AG04450 (cell line): ENCODE results near the gene DUOXA1. TPM values are rescaled to one million over a fixed set of nuclear protein-coding genes. Genes with fewer than 3 reads are reported as not detected.

Source experiments
- CTCF ChIA-PET: fragments of 300-600, 350-600 bp; formaldehyde crosslinking; extraction: SDS; loops from one replicate; lab custom pipeline; 2022; ENCODE audit warnings: antibody characterized with exemption, inconsistent platforms; lab: Charles Lee
- POLR2A ChIA-PET: fragments of 350-600 bp; formaldehyde crosslinking; extraction: SDS; loops from one replicate; lab custom pipeline; 2021; ENCODE audit warnings: antibody characterized with exemption, inconsistent platforms; lab: Yijun Ruan, JAX
- DNase-seq: peaks from one replicate; pipeline ENCODE4 v3.0.0-alpha.2; 2011; ENCODE audit warnings: low read depth, low spot score
- H3K27ac ChIP-seq: one replicate; pipeline ENCODE4 v1.5.1; 2012; ENCODE audit warnings: low read depth, low read length, control low read depth
- H3K27me3 ChIP-seq: one replicate; pipeline ENCODE4 v1.6.0; 2012; ENCODE audit warnings: low read length; ENCODE audit not compliant: control insufficient read depth, insufficient read depth
- H3K4me3 ChIP-seq: 2 replicates; pipeline ENCODE4 v1.5.1; 2011; ENCODE audit warnings: mild to moderate bottlenecking, low read depth, low read length, control low read depth
- H3K9me3 ChIP-seq: 2 replicates; pipeline ENCODE4 v1.5.1; 2012; ENCODE audit warnings: low read length; ENCODE audit not compliant: control insufficient read depth, insufficient read depth
- polyA plus RNA-seq: library from polyadenylated mRNA; depleted of rRNA; stranded (reverse); fragments of >200 nt; gene quantifications from 2 replicates; pipeline ENCODE4 v1.2.3, GENCODE V29; 2011
- TF ChIP-seq, protein P1 (sequence below): IDR thresholded peaks from 2 replicates; pipeline ENCODE4 v1.5.1; 2011; ENCODE audit warnings: low read depth, low read length, control low read depth, inconsistent platforms

The DUOXA1 gene
- polyA plus RNA-seq, 1 experiment: not detected

DNA sequence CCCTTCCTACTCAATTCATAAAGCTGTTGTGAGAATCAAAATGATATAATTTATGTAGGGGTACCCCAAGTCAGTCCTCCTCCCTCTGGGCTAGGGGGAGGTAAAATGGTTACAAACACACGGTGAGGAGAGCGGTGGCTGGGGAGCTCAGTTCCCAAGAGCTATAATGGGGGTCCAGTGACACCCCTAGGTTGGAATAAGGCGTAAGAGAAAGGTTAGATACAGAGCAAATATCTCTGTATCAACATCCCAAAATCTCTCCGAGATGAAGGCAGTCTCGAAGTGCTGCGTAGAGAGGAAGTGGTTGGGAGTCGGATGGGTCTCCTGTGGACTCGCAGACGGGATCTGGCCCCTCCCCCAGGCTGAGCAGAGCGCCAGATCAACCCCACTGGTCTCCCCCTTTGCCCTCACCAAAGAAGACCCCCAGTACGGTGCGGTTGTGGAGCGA lies 17.5 kb downstream of the DUOXA1 start:
- ChIA-PET CTCF (no interaction called here), POLR2A (no interaction called here)
- H3K27me3 ChIP-seq: peaks cover 83% of the 10 kb centered on the region
- TF ChIP-seq, protein P1, sequence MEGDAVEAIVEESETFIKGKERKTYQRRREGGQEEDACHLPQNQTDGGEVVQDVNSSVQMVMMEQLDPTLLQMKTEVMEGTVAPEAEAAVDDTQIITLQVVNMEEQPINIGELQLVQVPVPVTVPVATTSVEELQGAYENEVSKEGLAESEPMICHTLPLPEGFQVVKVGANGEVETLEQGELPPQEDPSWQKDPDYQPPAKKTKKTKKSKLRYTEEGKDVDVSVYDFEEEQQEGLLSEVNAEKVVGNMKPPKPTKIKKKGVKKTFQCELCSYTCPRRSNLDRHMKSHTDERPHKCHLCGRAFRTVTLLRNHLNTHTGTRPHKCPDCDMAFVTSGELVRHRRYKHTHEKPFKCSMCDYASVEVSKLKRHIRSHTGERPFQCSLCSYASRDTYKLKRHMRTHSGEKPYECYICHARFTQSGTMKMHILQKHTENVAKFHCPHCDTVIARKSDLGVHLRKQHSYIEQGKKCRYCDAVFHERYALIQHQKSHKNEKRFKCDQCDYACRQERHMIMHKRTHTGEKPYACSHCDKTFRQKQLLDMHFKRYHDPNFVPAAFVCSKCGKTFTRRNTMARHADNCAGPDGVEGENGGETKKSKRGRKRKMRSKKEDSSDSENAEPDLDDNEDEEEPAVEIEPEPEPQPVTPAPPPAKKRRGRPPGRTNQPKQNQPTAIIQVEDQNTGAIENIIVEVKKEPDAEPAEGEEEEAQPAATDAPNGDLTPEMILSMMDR: no peak
- H3K27ac ChIP-seq: no peak overlapping the region
- no peak for DNase-seq
- H3K4me3 ChIP-seq: no peak overlapping the region
- no peaks in the 10 kb centered on the region; the same call in 1 of the 2 replicates for H3K9me3 ChIP-seq

GRCh38 chr15:45111390-45112142 lies 18.1 kb downstream of the DUOXA1 start:
- TF ChIP-seq, protein P1: no peak
- Histone ChIP-seq H3K4me3 (no peak overlapping the region), H3K9me3 (no peaks in the 10 kb centered on the region; the same call in 1 of the 2 replicates), H3K27ac (no peak overlapping the region), H3K27me3 (peaks cover 83% of the 10 kb centered on the region)
- ChIA-PET CTCF (no interaction called here), POLR2A (no interaction called here)
- DNase-seq: no peak

DNA sequence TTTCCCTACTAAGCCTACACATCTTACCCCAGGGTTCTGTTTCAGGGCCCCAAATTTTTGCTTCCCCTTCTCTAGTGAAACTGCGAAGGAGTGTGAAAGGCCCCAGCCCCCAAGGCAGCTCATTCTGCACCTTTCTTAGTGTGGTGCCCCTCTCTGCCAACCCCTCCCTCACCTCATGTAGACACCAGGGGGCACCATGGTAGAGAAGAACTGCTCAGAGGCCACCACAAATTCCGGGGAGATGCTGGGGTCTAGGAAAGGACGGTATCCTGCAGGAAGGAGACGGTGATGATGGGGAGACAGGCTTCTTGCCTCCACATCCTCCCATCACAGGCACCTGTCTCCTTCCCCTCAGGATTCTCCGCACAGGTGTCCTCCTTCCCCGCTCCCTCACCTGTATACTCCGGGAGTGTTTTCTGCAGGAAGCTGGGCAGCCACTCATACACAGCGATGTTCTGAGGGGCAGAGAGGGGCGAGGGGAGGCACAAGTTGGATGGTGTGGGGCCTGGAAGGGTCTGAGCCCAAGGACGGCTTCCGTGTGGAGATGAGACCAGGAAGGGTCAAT lies 19.3 kb downstream of the DUOXA1 start:
- H3K27me3 ChIP-seq: peaks cover 76% of the 10 kb centered on the region
- no peak overlapping the region for H3K4me3 ChIP-seq
- TF ChIP-seq, protein P1: peak; percentile 26
- POLR2A ChIA-PET: no interaction called here
- DNase-seq: no peak
- H3K9me3 ChIP-seq: no peaks in the 10 kb centered on the region; the same call in 1 of the 2 replicates
- CTCF ChIA-PET: interaction anchor here (3.0 kb wide), 1 partner anchor 8 kb away, joined by 19 read pairs; no protein-coding TSS in a partner anchor
- H3K27ac ChIP-seq: no peak overlapping the region

- H3K27me3 ChIP-seq: peaks cover 62% of the 10 kb centered on the region
- CTCF ChIA-PET: interaction anchor here (3.0 kb wide), 1 partner anchor 10 kb away, joined by 19 read pairs; no protein-coding TSS in a partner anchor
These were observed 21.6 kb downstream of the DUOXA1 start for GRCh38 chr15:45107941-45108630.

More at GRCh38 chr15:45107941-45108630, 21.6 kb downstream of the DUOXA1 start:
- no peaks in the 10 kb centered on the region; the same call in 1 of the 2 replicates for H3K9me3 ChIP-seq
- POLR2A ChIA-PET: no interaction called here
- no peak for DNase-seq
- no peak overlapping the region for H3K27ac ChIP-seq
- H3K4me3 ChIP-seq: no peak overlapping the region
- TF ChIP-seq, protein P1: no peak
